Heart right ventricle (tissue), 16 donors: ENCODE measurements around the gene TM4SF18. TPM values are rescaled to one million over a fixed set of nuclear protein-coding genes. Genes with fewer than 3 reads are reported as not detected.

Experiments used
- ATAC-seq, 8 donors: fragments of 200-7000 bp; cut with Tn5 transposase; one replicate each; pipeline ENCODE4 v1.9.1; 2020; ENCODE audit warnings: mild to moderate bottlenecking in 8 of 8, moderate library complexity in 8 of 8, moderate number of reproducible peaks in 1 of 8
- DNase-seq, 2 donors: peaks; one replicate each; pipeline ENCODE4 v3.0.0-alpha.2; 2020
- H3K27ac ChIP-seq, 10 donors: fragments of 200-600 bp; sonication (generic) in 2 of 10; one replicate each; pipeline versions ENCODE4 v1.5.0 to v1.8.0; 2020 to 2022; ENCODE audit warnings: mild to moderate bottlenecking in 3 of 10
- H3K27me3 ChIP-seq, 7 donors: fragments of 200-600 bp; one replicate each; pipeline ENCODE4 v1.8.0; 2021 to 2022; ENCODE audit warnings: mild to moderate bottlenecking in 2 of 7
- H3K36me3 ChIP-seq, 9 donors: fragments of 200-600 bp; sonication (generic) in 1 of 9; one replicate each; pipeline versions ENCODE4 v1.5.0 to v1.8.0; 2020 to 2022; ENCODE audit warnings: mild to moderate bottlenecking in 2 of 9
- H3K4me1 ChIP-seq, 9 donors: fragments of 200-600 bp; sonication (generic) in 1 of 9; one replicate each; pipeline versions ENCODE4 v1.5.0 to v1.8.0; 2020 to 2022; ENCODE audit warnings: mild to moderate bottlenecking in 4 of 9
- H3K4me3 ChIP-seq, 10 donors: fragments of 200-600 bp; sonication (generic) in 2 of 10; one replicate each; pipeline versions ENCODE4 v1.5.0 to v1.8.0; 2020 to 2022; ENCODE audit warnings: mild to moderate bottlenecking in 7 of 10, moderate library complexity in 2 of 10
- H3K9me3 ChIP-seq, 11 donors: fragments of 200-600 bp in 10 of 11; sonication (generic) in 2 of 11; one replicate each; pipeline versions ENCODE4 v1.5.0 to v1.8.0; 2013 to 2022; ENCODE audit warnings: mild to moderate bottlenecking in 2 of 11, control low read depth in 1 of 11, moderate library complexity in 1 of 11
- WGBS, 2 donors: extraction: QIAGEN DNeasy Blood & Tissue Kit; methylation state at CpG; one replicate each; pipeline ENCODE4 v1.1.7; 2013; ENCODE audit warnings: inconsistent platforms in 1 of 2; 5-methylcytosine and 5-hydroxymethylcytosine counted together
- intact Hi-C, 10 donors: fragments of 100-400 bp; cut with DNase I; formaldehyde crosslinking; loops; one replicate each; pipeline versions ENCODE4 v1.11.1 to v1.14.2; 2022
- polyA plus RNA-seq, 2 donors: library from polyadenylated mRNA; stranded (reverse); fragments of 200-250 nt; gene quantifications; one replicate each; pipeline ENCODE4 v1.2.3, GENCODE V29; 2013
- total RNA-seq, 10 donors: library from RNA; stranded (reverse); fragmentation: NEBNext Ultra II Directional in 3 of 10; extraction: Animal tissue kit (Norgen Biotek cat#: 25700) in 3 of 10; gene quantifications; one replicate each; pipeline versions ENCODE4 v1.2.1 to v1.2.4, GENCODE V29; 2021 to 2023
- TF ChIP-seq, protein P1 (sequence below), 9 donors: fragments of 200-600 bp; sonication (generic) in 2 of 9; IDR thresholded peaks; one replicate each; pipeline versions ENCODE4 v1.5.0 to v1.8.0; 2021 to 2022; ENCODE audit warnings: antibody characterized with exemption in 9 of 9, mild to moderate bottlenecking in 5 of 9, moderate library complexity in 1 of 9
- donor health status: Arrhythmogenic right ventricular cardiomyopathy.
- donor health status: ischemic (EF 13 %, LVEDD 7.1; RV severe dilation, severe dysfunction).
- donor health status: healthy with polysubstance abuse.
- donor health status: DM: no; HTN: yes; CAD: no.
- donor health status: DM: no; HTN: no; CAD: no.
- donor health status: ischemic (EF 25% LVEDD 6.9; RV normal size, moderate dysfunction).
- donor health status: ischemic (EF 25% LVEDD 5.7; RV mildly dilated, moderate dysfunction).
- donor health status: healthy.
- donor health status: DM: yes; HTN: yes; CAD: no.
- donor health status: Ischemic cardiomyopathy.
- donor health status: ischemic (EF 35%, LVEDD 5.7; RV mildly dilated, moderate dysfunction).
- donor health status: nonischemic (EF 11% LVEDD 7.7; RV severe dilation, severe dysfunction).
- donor health status: DM: yes; HTN: yes; CAD: no.
- donor health status: PGD.
- donor health status: ischemic (EF 29% LVEDD 5.4; RV normal size, mild dysfunction).
- donor health status: nonischemic (EF 23%, LVEDD 6.1; RV moderate dilation, normal function).

Gene TM4SF18
- total and polyA plus RNA-seq, 12 donors, result 4.1 to 21.2 (median 8.8) TPM

GRCh38 chr3:149373235-149374125 is 40.0 kb upstream of the TM4SF18 start:
- H3K27me3 ChIP-seq, result no peaks in the 10 kb centered on the region
- TF ChIP-seq, protein P1, sequence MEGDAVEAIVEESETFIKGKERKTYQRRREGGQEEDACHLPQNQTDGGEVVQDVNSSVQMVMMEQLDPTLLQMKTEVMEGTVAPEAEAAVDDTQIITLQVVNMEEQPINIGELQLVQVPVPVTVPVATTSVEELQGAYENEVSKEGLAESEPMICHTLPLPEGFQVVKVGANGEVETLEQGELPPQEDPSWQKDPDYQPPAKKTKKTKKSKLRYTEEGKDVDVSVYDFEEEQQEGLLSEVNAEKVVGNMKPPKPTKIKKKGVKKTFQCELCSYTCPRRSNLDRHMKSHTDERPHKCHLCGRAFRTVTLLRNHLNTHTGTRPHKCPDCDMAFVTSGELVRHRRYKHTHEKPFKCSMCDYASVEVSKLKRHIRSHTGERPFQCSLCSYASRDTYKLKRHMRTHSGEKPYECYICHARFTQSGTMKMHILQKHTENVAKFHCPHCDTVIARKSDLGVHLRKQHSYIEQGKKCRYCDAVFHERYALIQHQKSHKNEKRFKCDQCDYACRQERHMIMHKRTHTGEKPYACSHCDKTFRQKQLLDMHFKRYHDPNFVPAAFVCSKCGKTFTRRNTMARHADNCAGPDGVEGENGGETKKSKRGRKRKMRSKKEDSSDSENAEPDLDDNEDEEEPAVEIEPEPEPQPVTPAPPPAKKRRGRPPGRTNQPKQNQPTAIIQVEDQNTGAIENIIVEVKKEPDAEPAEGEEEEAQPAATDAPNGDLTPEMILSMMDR (IDR thresholded peaks at IDR 0.05), result no peak
- peaks cover 0 to 62% (median 51%) of the 10 kb centered on the region in 9 donors for H3K4me1 ChIP-seq
- H3K36me3 ChIP-seq, result peaks cover 0 to 71% (median 21%) of the 10 kb centered on the region in 9 donors
- DNase-seq (no peak), ATAC-seq (no peak)
- WGBS, 2 donors, result 50% methylated on average over 2 of the region's 2 CpGs
- peak overlapping the region in 9 of 10 donors; percentile 19 to 90 (median 87) for H3K27ac ChIP-seq
- intact Hi-C loops, result loop anchor here in 1 of 10 donors (2.0 kb wide), 1 partner anchor 33 kb away; no protein-coding TSS in a partner anchor
- H3K4me3 ChIP-seq, result peak overlapping the region in 9 of 10 donors; percentile 12 to 69 (median 61)
- H3K9me3 ChIP-seq, result no peaks in the 10 kb centered on the region

- Histone ChIP-seq H3K36me3 (peaks cover 0 to 71% (median 21%) of the 10 kb centered on the region in 9 donors), H3K27ac (peak overlapping the region in 8 of 10 donors; percentile 19 to 90 (median 69))
- intact Hi-C loops, result loop anchor here in 1 of 10 donors (2.0 kb wide), 1 partner anchor 31 kb away; no protein-coding TSS in a partner anchor
Observed at GRCh38 chr3:149371723-149372114, 38.3 kb upstream of the TM4SF18 start.

GRCh38 chr3:149371001-149371722 is 37.7 kb upstream of the TM4SF18 start:
- peaks cover 0 to 73% (median 48%) of the 10 kb centered on the region in 9 donors for H3K4me1 ChIP-seq
- peak overlapping the region in 6 of 10 donors; percentile 12 to 69 (median 61) for H3K4me3 ChIP-seq
- H3K27ac ChIP-seq, result peak overlapping the region in 9 of 10 donors; percentile 19 to 90 (median 51)
- intact Hi-C loops, result no loop called here
- DNase-seq (no peak), ATAC-seq (peak in 6 of 8 donors; percentile 23 to 39 (median 32))
- H3K27me3 ChIP-seq, result no peaks in the 10 kb centered on the region
- H3K9me3 ChIP-seq, result no peaks in the 10 kb centered on the region
- WGBS, 2 donors, result 54 to 58% methylated on average over 7 of the region's 7 CpGs
- peaks cover 0 to 71% (median 21%) of the 10 kb centered on the region in 9 donors for H3K36me3 ChIP-seq
- TF ChIP-seq, protein P1 (IDR thresholded peaks at IDR 0.05), result no peak

More at GRCh38 chr3:149371723-149372114, 38.3 kb upstream of the TM4SF18 start:
- TF ChIP-seq, protein P1 (IDR thresholded peaks at IDR 0.05), result no peak
- 63 to 67% methylated on average over 2 of the region's 2 CpGs for WGBS, 2 donors
- no peak for DNase-seq
- Histone ChIP-seq H3K9me3 (no peaks in the 10 kb centered on the region), H3K4me3 (peak overlapping the region in 7 of 10 donors; percentile 12 to 69 (median 61)), H3K4me1 (peaks cover 0 to 67% (median 46%) of the 10 kb centered on the region in 9 donors), H3K27me3 (no peaks in the 10 kb centered on the region)
- ATAC-seq, result no peak
